Prostate gland (tissue), 2 donors: ENCODE results near the gene MORN1. TPM values are rescaled to one million over a fixed set of nuclear protein-coding genes. Genes with fewer than 3 reads are reported as not detected.

Experiments used
- DNase-seq: peaks from one replicate; pipeline ENCODE4 v3.0.0-alpha.2; 2019; ENCODE audit warnings: low spot score
- H3K27ac ChIP-seq, 2 donors: fragments of 200-600 bp; sonication (generic); 2 replicates each; pipeline ENCODE4 v1.5.1; 2017 to 2019
- H3K27me3 ChIP-seq: fragments of 200-600 bp; sonication (generic); replicated peaks from 2 replicates; pipeline ENCODE4 v1.5.1; 2019; ENCODE audit not compliant: insufficient read depth
- H3K36me3 ChIP-seq, 2 donors: fragments of 200-600 bp; sonication (generic); 1 replicate in 1 of 2; 2 replicates in 1 of 2; pipeline versions ENCODE4 v1.5.1 to v1.8.1; 2017 to 2019
- H3K4me1 ChIP-seq: fragments of 200-600 bp; sonication (generic); replicated peaks from 2 replicates; pipeline ENCODE4 v1.5.1; 2019
- H3K4me3 ChIP-seq, 2 donors: fragments of 200-600 bp; sonication (generic); 2 replicates each; pipeline ENCODE4 v1.5.1; 2017 to 2019
- H3K9me3 ChIP-seq: fragments of 200-600 bp; sonication (generic); 2 replicates; pipeline ENCODE4 v1.5.1; 2017
- CTCF ChIP-seq, 4 experiments: fragments of 200-600 bp in 2 of 4; fragments of 450-650 bp in 2 of 4; sonication (generic) in 2 of 4; IDR thresholded peaks; 1 replicate in 3 of 4; 2 replicates in 1 of 4; pipeline ENCODE4 v1.5.1; 2016 to 2019; ENCODE audit warnings: antibody characterized with exemption in 4 of 4, mild to moderate bottlenecking in 2 of 4, moderate library complexity in 2 of 4
- POLR2A ChIP-seq: fragments of 450-650 bp; IDR thresholded peaks from one replicate; pipeline ENCODE4 v1.6.1; 2016; ENCODE audit warnings: antibody characterized with exemption, mild to moderate bottlenecking
- POLR2AphosphoS5 ChIP-seq: sonication (generic); formaldehyde crosslinking; IDR thresholded peaks from one replicate; pipeline ENCODE4 v1.6.1; 2017; ENCODE audit warnings: antibody characterized with exemption
- WGBS: methylation state at CpG from one replicate; pipeline ENCODE4 v1.1.5; 2018; 5-methylcytosine and 5-hydroxymethylcytosine counted together
- intact Hi-C: fragments of 100-400 bp; cut with DNase I; formaldehyde crosslinking; loops from one replicate; pipeline ENCODE4 v1.14.2; 2022
- total RNA-seq, 2 donors: library from RNA; depleted of rRNA; stranded (reverse); fragments of >200 nt; gene quantifications; one replicate each; pipeline ENCODE4 v1.1.0, GENCODE V29; 2016

MORN1 gene
- total RNA-seq, 2 donors from 2014 or later: 18.6 to 21.0 TPM

- 62% methylated on average over 24 of the region's 28 CpGs for WGBS
- Histone ChIP-seq H3K4me3 (peak overlapping the region; percentile 2 to 16), H3K27me3 (no peaks in the 10 kb centered on the region), H3K27ac (peak overlapping the region; percentile 67 to 77), H3K9me3 (no peaks in the 10 kb centered on the region), H3K4me1 (no peaks in the 10 kb centered on the region), H3K36me3 (no peaks in the 10 kb centered on the region)
- TF ChIP-seq CTCF (IDR thresholded peaks at IDR 0.05): no peak
- TF ChIP-seq POLR2AphosphoS5: peak; percentile 79
- TF ChIP-seq POLR2A: peak; percentile 90
- DNase-seq: peak; percentile 73
- intact Hi-C loops: no loop called here
Observed at GRCh38 chr1:2428490-2428889, 37.1 kb upstream of the MORN1 start.

- Histone ChIP-seq H3K4me3 (no peak overlapping the region), H3K9me3 (no peaks in the 10 kb centered on the region), H3K36me3 (no peaks in the 10 kb centered on the region), H3K27ac (peak overlapping the region; percentile 67 to 77), H3K4me1 (no peaks in the 10 kb centered on the region), H3K27me3 (no peaks in the 10 kb centered on the region)
- TF ChIP-seq POLR2AphosphoS5 (no peak), CTCF (IDR thresholded peaks at IDR 0.05) (no peak), POLR2A (no peak)
- DNase-seq: no peak
- WGBS: 81% methylated on average over 10 of the region's 10 CpGs
- intact Hi-C loops: no loop called here
Observed at GRCh38 chr1:2427976-2428375, 36.6 kb upstream of the MORN1 start.

- H3K9me3 ChIP-seq: no peaks in the 10 kb centered on the region
- H3K27me3 ChIP-seq: no peaks in the 10 kb centered on the region
- TF ChIP-seq POLR2AphosphoS5 (no peak), POLR2A (no peak), CTCF (IDR thresholded peaks at IDR 0.05) (no peak)
- intact Hi-C loops: no loop called here
- H3K27ac ChIP-seq: no peak overlapping the region
- 78% methylated on average over 12 of the region's 18 CpGs for WGBS
- DNase-seq: no peak
- no peak overlapping the region for H3K4me3 ChIP-seq
- no peaks in the 10 kb centered on the region for H3K4me1 ChIP-seq
- H3K36me3 ChIP-seq: no peaks in the 10 kb centered on the region
Observed at GRCh38 chr1:2427051-2427450, 35.7 kb upstream of the MORN1 start.

GRCh38 chr1:2426540-2426939 lies 35.2 kb upstream of the MORN1 start:
- no peak overlapping the region for H3K4me3 ChIP-seq
- H3K27me3 ChIP-seq: no peaks in the 10 kb centered on the region
- no peaks in the 10 kb centered on the region for H3K4me1 ChIP-seq
- no peak for DNase-seq
- intact Hi-C loops: no loop called here
- H3K9me3 ChIP-seq: no peaks in the 10 kb centered on the region
- no peaks in the 10 kb centered on the region for H3K36me3 ChIP-seq
- TF ChIP-seq CTCF (IDR thresholded peaks at IDR 0.05): no peak
- TF ChIP-seq POLR2A: no peak
- TF ChIP-seq POLR2AphosphoS5: no peak
- H3K27ac ChIP-seq: no peak overlapping the region
- WGBS: 77% methylated on average over 18 of the region's 18 CpGs

GRCh38 chr1:2425892-2426291 lies 34.5 kb upstream of the MORN1 start:
- Histone ChIP-seq H3K4me1 (no peaks in the 10 kb centered on the region), H3K9me3 (no peaks in the 10 kb centered on the region), H3K27ac (no peak overlapping the region), H3K27me3 (no peaks in the 10 kb centered on the region), H3K36me3 (no peaks in the 10 kb centered on the region), H3K4me3 (no peak overlapping the region)
- no peak for DNase-seq
- no peak for TF ChIP-seq POLR2AphosphoS5
- no peak for TF ChIP-seq POLR2A
- TF ChIP-seq CTCF (IDR thresholded peaks at IDR 0.05): no peak
- intact Hi-C loops: no loop called here
- WGBS: 80% methylated on average over 11 of the region's 11 CpGs
